Inferior parietal cortex (tissue), 1 donor: ENCODE data around the gene DSCAML1.
"Not testable (repeated sequence)": the region's sequence is repeated elsewhere in the genome, so short reads cannot be mapped to it uniquely, and the experiment has no call there.

Source experiments
- DNase-seq: peaks from one replicate; pipeline ENCODE4 v3.0.0-alpha.2; 2016; ENCODE audit errors: extremely low spot score

DSCAML1 gene

GRCh38 chr11:117794772-117795629, 2.0 kb downstream of the DSCAML1 start:
- no peak for DNase-seq

- peak; percentile 59 for DNase-seq
Measured at GRCh38 chr11:117794135-117794534, 2.9 kb downstream of the DSCAML1 start.

GRCh38 chr11:117793583-117793982, 3.4 kb downstream of the DSCAML1 start:
- no peak for DNase-seq

- DNase-seq = no peak
Measured at GRCh38 chr11:117792992-117793391, 4.0 kb downstream of the DSCAML1 start.

- DNase-seq = no peak
Measured at GRCh38 chr11:117792241-117792640, 4.8 kb downstream of the DSCAML1 start.

- DNase-seq = no peak
Measured at GRCh38 chr11:117790279-117790678, 6.7 kb downstream of the DSCAML1 start.

- no peak for DNase-seq
Measured at GRCh38 chr11:117789241-117789640, 7.8 kb downstream of the DSCAML1 start.

- no peak for DNase-seq
Measured at GRCh38 chr11:117786135-117786870, 10.7 kb downstream of the DSCAML1 start.

- DNase-seq = no peak
Measured at GRCh38 chr11:117782101-117782500, 14.9 kb downstream of the DSCAML1 start.

- no peak for DNase-seq
Measured at GRCh38 chr11:117781627-117782026, 15.4 kb downstream of the DSCAML1 start.

GRCh38 chr11:117780456-117780855, 16.6 kb downstream of the DSCAML1 start:
- no peak for DNase-seq

GRCh38 chr11:117774553-117774952, 22.5 kb downstream of the DSCAML1 start:
- DNase-seq = no peak

GRCh38 chr11:117772360-117772759, 24.7 kb downstream of the DSCAML1 start:
- DNase-seq = no peak

GRCh38 chr11:117771841-117772240, 25.2 kb downstream of the DSCAML1 start:
- no peak for DNase-seq

GRCh38 chr11:117771197-117771596, 25.8 kb downstream of the DSCAML1 start:
- DNase-seq = peak; percentile 82

GRCh38 chr11:117770061-117770460, 27.0 kb downstream of the DSCAML1 start:
- DNase-seq = no peak

GRCh38 chr11:117769533-117769932, 27.5 kb downstream of the DSCAML1 start:
- no peak for DNase-seq

GRCh38 chr11:117768506-117768905, 28.5 kb downstream of the DSCAML1 start:
- DNase-seq = no peak

- no peak for DNase-seq
Measured at GRCh38 chr11:117767071-117767470, 29.9 kb downstream of the DSCAML1 start.

- no peak for DNase-seq
Measured at GRCh38 chr11:117766576-117766975, 30.4 kb downstream of the DSCAML1 start.

- no peak for DNase-seq
Measured at GRCh38 chr11:117766026-117766425, 31.0 kb downstream of the DSCAML1 start.

- no peak for DNase-seq
Measured at GRCh38 chr11:117765068-117765467, 31.9 kb downstream of the DSCAML1 start.

GRCh38 chr11:117763465-117763864, 33.6 kb downstream of the DSCAML1 start:
- DNase-seq = not testable (repeated sequence)
